Measurements from ENCODE around the gene ZCCHC7. TPM values are rescaled to one million over a fixed set of nuclear protein-coding genes. Genes with fewer than 3 reads are reported as not detected.

ZCCHC7 gene
- polyA plus RNA-seq, 3 donors, result 8.7 to 12.9 (median 12.5) TPM

- Histone ChIP-seq H3K4me2 (replicated peaks; ENCODE audit: extremely low read depth, low read length, poor library complexity, severe bottlenecking) (no peak overlapping the region), H3K9ac (ENCODE audit: insufficient read depth, low read length, poor library complexity, severe bottlenecking) (no peak overlapping the region)
- H3K27ac Mint-ChIP-seq, result no peak overlapping the region
These were observed 253.2 kb downstream of the ZCCHC7 start for GRCh38 chr9:37373621-37374020.

GRCh38 chr9:37374892-37375291, 254.5 kb downstream of the ZCCHC7 start:
- Histone ChIP-seq H3K9me3 (replicated peaks in 1 of 2; ENCODE audit: control insufficient read depth in 1 of 2, insufficient read depth in 1 of 2, low read length in 2 of 2) (no peaks in the 10 kb centered on the region), H4K20me1 (ENCODE audit: insufficient read depth, low read length) (no peaks in the 10 kb centered on the region), H3K79me2 (ENCODE audit: insufficient read depth, low read length) (no peaks in the 10 kb centered on the region), H3K36me3 (replicated peaks in 1 of 2; ENCODE audit: control insufficient read depth in 1 of 2, insufficient read depth in 2 of 2, low read length in 2 of 2) (no peaks in the 10 kb centered on the region), H3K27ac (ENCODE audit: low read depth in 1 of 2, low read length in 2 of 2) (no peak overlapping the region), H3K9ac (ENCODE audit: insufficient read depth, low read length, poor library complexity, severe bottlenecking) (no peak overlapping the region), H2AFZ (ENCODE audit: insufficient read depth, low read depth, low read length, poor library complexity, severe bottlenecking) (no peak overlapping the region), H3K4me2 (replicated peaks; ENCODE audit: extremely low read depth, low read length, poor library complexity, severe bottlenecking) (no peak overlapping the region), H3K4me3 (replicated peaks in 1 of 3; ENCODE audit: low read depth in 2 of 3, low read length in 3 of 3) (no peak overlapping the region), H3K27me3 (ENCODE audit: control insufficient read depth in 2 of 2, insufficient read depth in 2 of 2, low read length in 2 of 2) (no peaks in the 10 kb centered on the region), H3K4me1 (ENCODE audit: control insufficient read depth in 1 of 2, insufficient read depth in 2 of 2, low read length in 2 of 2) (no peaks in the 10 kb centered on the region)
- Mint-ChIP-seq H3K9me3 (no peaks in the 10 kb centered on the region), H3K36me3 (no peaks in the 10 kb centered on the region), H3K4me1 (peaks cover 3% of the 10 kb centered on the region), H3K27ac (no peak overlapping the region), H3K4me3 (no peak overlapping the region), H3K27me3 (ENCODE audit: low read depth in 3 of 3) (peaks cover 2 to 8% (median 7%) of the 10 kb centered on the region in 3 donors)
- no peak for TF ChIP-seq CTCF (IDR thresholded peaks at IDR 0.05)
- no peak for DNase-seq
- WGBS (ENCODE audit: insufficient coverage), result 70% methylated on average over 2 of the region's 6 CpGs
- intact Hi-C loops (cut with micrococcal nuclease), result no loop called here

More at GRCh38 chr9:37373621-37374020, 253.2 kb downstream of the ZCCHC7 start:
- Histone ChIP-seq H3K36me3 (replicated peaks in 1 of 2; ENCODE audit: control insufficient read depth in 1 of 2, insufficient read depth in 2 of 2, low read length in 2 of 2) (no peaks in the 10 kb centered on the region), H3K4me3 (replicated peaks in 1 of 3; ENCODE audit: low read depth in 2 of 3, low read length in 3 of 3) (no peak overlapping the region), H2AFZ (ENCODE audit: insufficient read depth, low read depth, low read length, poor library complexity, severe bottlenecking) (no peak overlapping the region), H3K27ac (ENCODE audit: low read depth in 1 of 2, low read length in 2 of 2) (no peak overlapping the region), H3K27me3 (ENCODE audit: control insufficient read depth in 2 of 2, insufficient read depth in 2 of 2, low read length in 2 of 2) (no peaks in the 10 kb centered on the region), H3K79me2 (ENCODE audit: insufficient read depth, low read length) (no peaks in the 10 kb centered on the region), H3K9me3 (replicated peaks in 1 of 2; ENCODE audit: control insufficient read depth in 1 of 2, insufficient read depth in 1 of 2, low read length in 2 of 2) (no peaks in the 10 kb centered on the region), H4K20me1 (ENCODE audit: insufficient read depth, low read length) (no peaks in the 10 kb centered on the region), H3K4me1 (ENCODE audit: control insufficient read depth in 1 of 2, insufficient read depth in 2 of 2, low read length in 2 of 2) (no peaks in the 10 kb centered on the region)
- Mint-ChIP-seq H3K9me3 (no peaks in the 10 kb centered on the region), H3K27me3 (ENCODE audit: low read depth in 3 of 3) (peaks cover 2 to 8% (median 7%) of the 10 kb centered on the region in 3 donors), H3K4me3 (no peak overlapping the region), H3K36me3 (no peaks in the 10 kb centered on the region), H3K4me1 (peaks cover 3% of the 10 kb centered on the region)
- no peak for DNase-seq
- intact Hi-C loops (cut with micrococcal nuclease), result no loop called here
- TF ChIP-seq CTCF (IDR thresholded peaks at IDR 0.05), result no peak
- WGBS (ENCODE audit: insufficient coverage), result 100% methylated on average over 1 of the region's 1 CpG
